ENCODE results near the gene POLR2C.

GRCh38 chr16:57502048-57502775 is 39.7 kb downstream of the POLR2C start:
- TF ChIP-seq CTCF (conservative IDR thresholded peaks at IDR 0.05; ENCODE audit: low read depth, low read length) (no peak), EZH2 (IDR thresholded peaks at IDR 0.05; ENCODE audit: borderline replicate concordance, low read depth, low read length, poor library complexity, severe bottlenecking) (no peak)

Data from A673 (cell line).